Osteocyte (in vitro differentiated cells): ENCODE data around the gene PKD2L1. TPM values are rescaled to one million over a fixed set of nuclear protein-coding genes. Genes with fewer than 3 reads are reported as not detected.

Source experiments
- DNase-seq: peaks from one replicate; pipeline ENCODE4 v3.0.0; 2021; ENCODE audit warnings: mixed read lengths; ENCODE audit not compliant: unreplicated experiment; ENCODE audit errors: extremely low spot score
- H3K27ac Mint-ChIP-seq: one replicate; pipeline ENCODE4 v1.8.0; 2021; ENCODE audit warnings: mild to moderate bottlenecking, mixed read lengths; ENCODE audit not compliant: unreplicated experiment
- H3K27me3 Mint-ChIP-seq: one replicate; pipeline ENCODE4 v1.8.0; 2021; ENCODE audit warnings: mixed read lengths; ENCODE audit not compliant: unreplicated experiment
- H3K36me3 Mint-ChIP-seq: one replicate; pipeline ENCODE4 v1.8.0; 2021; ENCODE audit warnings: mixed read lengths; ENCODE audit not compliant: unreplicated experiment
- H3K4me1 Mint-ChIP-seq: one replicate; pipeline ENCODE4 v1.8.0; 2021; ENCODE audit warnings: mixed read lengths; ENCODE audit not compliant: unreplicated experiment
- H3K4me3 Mint-ChIP-seq: one replicate; pipeline ENCODE4 v1.8.0; 2021; ENCODE audit warnings: mild to moderate bottlenecking, moderate library complexity, mixed read lengths; ENCODE audit not compliant: unreplicated experiment
- H3K9me3 Mint-ChIP-seq: one replicate; pipeline ENCODE4 v1.8.0; 2021; ENCODE audit warnings: mixed read lengths; ENCODE audit not compliant: unreplicated experiment
- CTCF ChIP-seq: fragments of 200-600 bp; sonication (generic); IDR thresholded peaks from 2 replicates; pipeline ENCODE4 v1.5.0; 2021; ENCODE audit warnings: antibody characterized with exemption, mild to moderate bottlenecking, moderate library complexity
- total RNA-seq: library from RNA; stranded (reverse); gene quantifications from 2 replicates; pipeline ENCODE4 v1.2.1, GENCODE V29; 2021

PKD2L1 gene
- total RNA-seq, 1 donor from 2014 or later: not detected

DNA sequence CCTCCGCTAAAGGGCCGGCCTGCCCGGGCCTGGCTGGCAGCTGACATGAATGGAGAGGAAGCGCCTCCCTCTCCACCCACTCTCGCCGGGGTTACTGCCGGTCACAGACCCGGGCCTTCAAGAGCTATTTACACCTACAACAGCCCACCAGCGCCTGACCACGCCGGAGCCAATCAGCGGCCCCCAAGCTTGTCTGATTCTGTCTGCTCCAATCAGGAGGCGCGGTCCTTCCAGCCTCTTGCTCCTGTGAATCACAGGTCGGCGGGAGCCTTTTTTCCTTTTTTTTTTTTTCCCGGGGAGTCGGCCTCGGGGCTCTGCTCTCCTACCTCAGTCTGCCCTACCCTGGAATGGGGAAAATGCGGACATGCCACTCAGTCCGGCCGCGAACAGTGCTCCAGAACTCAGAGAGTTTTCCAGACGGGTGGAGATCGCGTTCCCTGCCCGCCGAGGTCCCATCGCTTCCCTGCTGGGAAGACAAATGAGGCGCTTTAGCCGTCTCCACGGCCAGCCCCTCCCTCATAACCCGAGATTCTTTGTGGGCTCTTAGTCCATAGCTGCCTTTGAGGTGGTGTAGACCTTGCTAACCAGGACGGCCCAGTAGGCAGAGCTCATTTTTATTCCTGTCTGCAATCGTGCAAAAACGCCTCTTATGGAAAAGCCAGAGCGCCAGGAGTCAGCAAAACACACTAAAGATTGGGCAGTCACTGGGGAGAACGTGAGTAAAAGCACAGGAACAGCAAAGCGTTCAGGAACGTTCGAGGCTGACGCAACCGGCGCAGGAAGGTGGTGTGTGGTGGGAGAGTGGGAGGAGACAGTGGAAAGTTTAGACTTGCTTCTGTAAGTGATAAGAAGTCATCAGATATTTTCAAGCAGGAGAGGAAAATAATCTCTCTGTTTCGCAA is 43.5 kb upstream of the PKD2L1 start:
- no peak overlapping the region for H3K27ac Mint-ChIP-seq
- TF ChIP-seq CTCF: no peak
- H3K27me3 Mint-ChIP-seq: no peaks in the 10 kb centered on the region
- H3K4me1 Mint-ChIP-seq: peaks cover 15% of the 10 kb centered on the region
- no peak overlapping the region for H3K4me3 Mint-ChIP-seq
- peak; percentile 98 for DNase-seq
- no peaks in the 10 kb centered on the region for H3K36me3 Mint-ChIP-seq
- no peaks in the 10 kb centered on the region for H3K9me3 Mint-ChIP-seq

DNA sequence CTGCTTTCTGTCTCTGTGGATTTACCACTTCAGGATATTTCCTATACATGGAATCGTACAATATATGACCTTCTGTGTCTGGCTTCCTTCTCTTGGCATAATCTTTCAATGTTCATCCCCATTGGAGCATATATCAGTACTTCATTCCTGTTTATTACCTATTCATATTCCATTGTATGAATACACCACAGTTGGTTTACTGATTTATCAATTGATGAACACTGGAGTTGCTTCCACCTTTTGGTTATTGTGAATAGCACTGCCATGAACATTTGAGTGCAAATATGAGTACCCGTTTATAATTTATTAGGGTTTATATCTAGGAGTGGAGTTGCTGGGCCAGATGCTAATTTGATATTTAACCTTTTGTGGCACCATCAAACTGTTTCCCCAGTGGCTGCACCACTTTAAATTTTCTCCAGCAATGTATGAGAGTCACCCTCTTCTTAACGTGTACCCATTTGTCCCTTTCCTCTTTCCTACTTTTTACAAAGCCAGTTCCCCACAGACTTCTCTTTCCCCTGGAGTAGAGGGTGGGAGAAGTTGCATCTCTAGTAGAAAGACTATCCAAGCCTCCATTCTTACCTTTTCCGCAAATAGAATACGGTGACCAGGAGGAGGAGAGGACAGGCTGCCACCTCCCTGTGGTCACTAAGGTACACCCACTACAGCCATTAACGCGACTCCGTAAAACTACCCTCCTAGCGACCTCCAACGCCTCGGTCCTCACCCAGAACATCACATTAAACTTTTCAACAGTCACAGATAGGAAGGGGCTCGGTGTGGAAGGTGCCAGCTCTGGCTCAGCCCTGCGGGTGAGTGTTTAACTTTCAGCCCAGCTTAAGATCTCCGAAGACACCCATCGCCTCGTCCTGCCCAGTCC is 42.6 kb upstream of the PKD2L1 start:
- H3K27ac Mint-ChIP-seq: no peak overlapping the region
- no peaks in the 10 kb centered on the region for H3K36me3 Mint-ChIP-seq
- no peaks in the 10 kb centered on the region for H3K9me3 Mint-ChIP-seq
- no peak for DNase-seq
- no peaks in the 10 kb centered on the region for H3K27me3 Mint-ChIP-seq
- no peak overlapping the region for H3K4me3 Mint-ChIP-seq
- TF ChIP-seq CTCF: no peak
- H3K4me1 Mint-ChIP-seq: peaks cover 15% of the 10 kb centered on the region

DNA sequence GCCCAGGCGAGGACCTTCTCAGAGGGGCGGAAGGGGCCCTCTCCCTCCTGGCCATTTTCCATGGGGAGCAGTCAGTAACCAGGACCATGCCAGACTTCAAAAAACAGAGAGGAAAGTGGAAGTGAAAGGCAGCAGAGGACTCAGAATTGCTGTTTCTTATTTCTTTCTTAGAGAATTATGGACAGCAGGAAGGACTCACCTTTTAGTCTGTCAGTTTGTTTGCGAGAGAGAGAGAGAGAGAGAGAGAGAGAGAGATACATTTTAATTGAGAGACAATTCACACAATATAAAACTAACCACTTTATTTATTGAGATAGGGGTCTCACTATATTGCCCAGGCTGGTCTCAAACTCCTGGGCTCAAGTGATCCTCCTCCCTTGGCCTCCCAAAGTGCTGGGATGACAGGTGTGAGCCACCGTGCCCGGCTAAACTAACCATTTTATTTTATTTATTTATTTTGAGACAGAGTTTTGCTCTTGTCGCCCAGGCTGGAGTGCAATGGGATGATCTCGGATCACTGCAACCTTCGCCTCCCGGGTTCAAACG is 41.5 kb upstream of the PKD2L1 start:
- H3K9me3 Mint-ChIP-seq: no peaks in the 10 kb centered on the region

GRCh38 chr10:100370714-100371481 is 40.9 kb upstream of the PKD2L1 start:
- TF ChIP-seq CTCF: no peak
- no peaks in the 10 kb centered on the region for H3K36me3 Mint-ChIP-seq
- H3K9me3 Mint-ChIP-seq: no peaks in the 10 kb centered on the region
- peaks cover 18% of the 10 kb centered on the region for H3K4me1 Mint-ChIP-seq
- no peaks in the 10 kb centered on the region for H3K27me3 Mint-ChIP-seq
- DNase-seq: peak; percentile 88
- peak overlapping the region; percentile 62 for H3K4me3 Mint-ChIP-seq
- no peak overlapping the region for H3K27ac Mint-ChIP-seq

More for the DNA sequence above, 41.5 kb upstream of the PKD2L1 start:
- H3K4me3 Mint-ChIP-seq: peak overlapping the region; percentile 62
- TF ChIP-seq CTCF: no peak
- peaks cover 15% of the 10 kb centered on the region for H3K4me1 Mint-ChIP-seq
- H3K27ac Mint-ChIP-seq: no peak overlapping the region
- no peak for DNase-seq
- H3K27me3 Mint-ChIP-seq: no peaks in the 10 kb centered on the region
- no peaks in the 10 kb centered on the region for H3K36me3 Mint-ChIP-seq
